Hematopoietic multipotent progenitor cell treated with erythropoietin and hydrocortisone succinate and interleukin-3 and kit ligand, for 4 days (in vitro differentiated cells): ENCODE data around the gene UGT1A8.
"Not testable (repeated sequence)": the region's sequence is repeated elsewhere in the genome, so short reads cannot be mapped to it uniquely, and the experiment has no call there.

Source experiments
- DNase-seq: peaks from one replicate; pipeline ENCODE4 v3.0.0-alpha.2; 2015

Gene UGT1A8

GRCh38 chr2:233646033-233646432 lies 28.6 kb downstream of the UGT1A8 start:
- DNase-seq: not testable (repeated sequence)

- DNase-seq: no peak
These were observed 33.5 kb downstream of the UGT1A8 start for GRCh38 chr2:233650981-233651380.

- no peak for DNase-seq
These were observed 34.0 kb downstream of the UGT1A8 start for GRCh38 chr2:233651430-233651829.

- peak; percentile 15 for DNase-seq
These were observed 37.1 kb downstream of the UGT1A8 start for GRCh38 chr2:233654501-233654900.

GRCh38 chr2:233655043-233655442 lies 37.6 kb downstream of the UGT1A8 start:
- no peak for DNase-seq

- DNase-seq: not testable (repeated sequence)
These were observed 38.5 kb downstream of the UGT1A8 start for GRCh38 chr2:233655943-233656342.

GRCh38 chr2:233656443-233656842 lies 39.0 kb downstream of the UGT1A8 start:
- DNase-seq: peak; percentile 52

GRCh38 chr2:233658610-233659009 lies 41.2 kb downstream of the UGT1A8 start:
- DNase-seq: no peak

- DNase-seq: no peak
These were observed 46.5 kb downstream of the UGT1A8 start for GRCh38 chr2:233663911-233664310.

- DNase-seq: no peak
These were observed 51.3 kb downstream of the UGT1A8 start for GRCh38 chr2:233668605-233669260.

GRCh38 chr2:233671290-233672161 lies 54.1 kb downstream of the UGT1A8 start, which contains the start of gene UGT1A9:
UGT1A9 (plus strand) TSS chr2:233671898; CDS start chr2:233671935, 37 bp downstream.
- DNase-seq: no peak

GRCh38 chr2:233672886-233673285 lies 55.5 kb downstream of the UGT1A8 start:
- DNase-seq: peak; percentile 54

GRCh38 chr2:233673896-233674295 lies 56.5 kb downstream of the UGT1A8 start:
- no peak for DNase-seq

GRCh38 chr2:233674314-233674713 lies 56.9 kb downstream of the UGT1A8 start:
- no peak for DNase-seq

GRCh38 chr2:233674995-233675394 lies 57.6 kb downstream of the UGT1A8 start:
- DNase-seq: no peak

- DNase-seq: no peak
These were observed 58.6 kb downstream of the UGT1A8 start for GRCh38 chr2:233676046-233676445.

- DNase-seq: no peak
These were observed 61.8 kb downstream of the UGT1A8 start for GRCh38 chr2:233679196-233679595.

GRCh38 chr2:233680361-233681045 lies 63.1 kb downstream of the UGT1A8 start:
- no peak for DNase-seq

- no peak for DNase-seq
These were observed 64.2 kb downstream of the UGT1A8 start, which contains the start of gene UGT1A7 for GRCh38 chr2:233681521-233682099. UGT1A7 (plus strand) TSS chr2:233681901; CDS start chr2:233681938, 37 bp downstream.

- DNase-seq: no peak
These were observed 67.2 kb downstream of the UGT1A8 start for GRCh38 chr2:233684640-233685039.

- peak; percentile 86 for DNase-seq
These were observed 69.5 kb downstream of the UGT1A8 start for GRCh38 chr2:233686928-233687327.

- DNase-seq: no peak
These were observed 70.9 kb downstream of the UGT1A8 start for GRCh38 chr2:233688341-233688740.

- peak; percentile 32 for DNase-seq
These were observed 71.6 kb downstream of the UGT1A8 start for GRCh38 chr2:233689031-233689430.
